WERI-Rb-1 (cell line): ENCODE measurements around the gene SNRNP25.

Experiments used
- DNase-seq: peaks from one replicate; pipeline ENCODE4 v3.0.0-alpha.2; 2020
- H3K27ac ChIP-seq: fragments of 250-450 bp; sonication (Bioruptor Pico); 2 replicates; pipeline ENCODE4 v1.5.1; 2020; ENCODE audit warnings: mild to moderate bottlenecking, moderate library complexity
- H3K27me3 ChIP-seq: fragments of 250-450 bp; sonication (Bioruptor Pico); 2 replicates; pipeline ENCODE4 v1.5.1; 2021; ENCODE audit warnings: mild to moderate bottlenecking, low read depth, moderate library complexity; ENCODE audit not compliant: insufficient read depth, severe bottlenecking
- H3K36me3 ChIP-seq: fragments of 250-450 bp; sonication (Bioruptor Pico); 2 replicates; pipeline ENCODE4 v1.5.1; 2020; ENCODE audit warnings: mild to moderate bottlenecking, moderate library complexity
- H3K4me3 ChIP-seq: 2 replicates; pipeline ENCODE4 v1.5.1; 2011; ENCODE audit warnings: low read depth, mild to moderate bottlenecking, control low read depth, low read length
- H3K9me3 ChIP-seq: fragments of 250-450 bp; sonication (Bioruptor Pico); 2 replicates; pipeline ENCODE4 v1.5.1; 2021; ENCODE audit warnings: mild to moderate bottlenecking, moderate library complexity; ENCODE audit not compliant: severe bottlenecking
- TF ChIP-seq, protein P1 (sequence below): IDR thresholded peaks from 2 replicates; pipeline ENCODE4 v1.5.1; 2011; ENCODE audit warnings: low read depth, mild to moderate bottlenecking, control low read depth, inconsistent platforms, low read length

SNRNP25 gene

DNA sequence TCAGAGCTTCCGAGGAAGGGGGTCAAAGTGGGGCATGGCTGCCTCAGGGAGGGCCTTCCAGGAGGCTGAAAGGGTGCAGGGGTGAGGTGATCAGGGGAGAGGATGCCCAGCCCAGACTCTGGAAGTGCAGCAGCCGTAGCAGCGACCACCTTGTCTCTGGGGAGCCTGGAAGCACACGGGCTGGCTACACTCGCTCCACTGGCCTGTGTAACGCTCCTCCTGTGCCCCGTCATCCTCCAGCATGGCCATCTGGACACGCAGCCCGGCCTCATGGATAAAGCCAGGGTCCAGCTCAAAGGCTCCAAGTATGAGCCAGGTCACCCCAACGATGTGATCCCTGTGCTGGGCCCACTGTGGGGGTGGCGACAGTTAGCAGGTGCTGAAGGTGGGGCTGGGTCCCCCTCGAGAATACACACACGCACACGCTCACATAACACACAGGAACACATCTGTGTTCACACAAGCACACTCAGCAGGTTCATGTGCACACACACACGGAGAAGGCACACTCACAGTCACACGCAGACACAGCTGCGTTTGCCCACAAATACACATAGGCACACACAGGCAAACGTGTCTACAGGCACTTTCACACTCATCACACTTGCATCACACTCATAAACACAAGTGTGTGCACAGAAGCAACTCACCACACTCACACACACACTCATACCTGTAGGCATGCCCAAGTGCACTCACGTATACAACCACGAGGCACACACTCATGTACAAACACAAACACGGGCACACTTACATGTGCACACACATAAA is 19.6 kb upstream of the SNRNP25 start:
- DNase-seq, result peak; percentile 79
- TF ChIP-seq, protein P1, sequence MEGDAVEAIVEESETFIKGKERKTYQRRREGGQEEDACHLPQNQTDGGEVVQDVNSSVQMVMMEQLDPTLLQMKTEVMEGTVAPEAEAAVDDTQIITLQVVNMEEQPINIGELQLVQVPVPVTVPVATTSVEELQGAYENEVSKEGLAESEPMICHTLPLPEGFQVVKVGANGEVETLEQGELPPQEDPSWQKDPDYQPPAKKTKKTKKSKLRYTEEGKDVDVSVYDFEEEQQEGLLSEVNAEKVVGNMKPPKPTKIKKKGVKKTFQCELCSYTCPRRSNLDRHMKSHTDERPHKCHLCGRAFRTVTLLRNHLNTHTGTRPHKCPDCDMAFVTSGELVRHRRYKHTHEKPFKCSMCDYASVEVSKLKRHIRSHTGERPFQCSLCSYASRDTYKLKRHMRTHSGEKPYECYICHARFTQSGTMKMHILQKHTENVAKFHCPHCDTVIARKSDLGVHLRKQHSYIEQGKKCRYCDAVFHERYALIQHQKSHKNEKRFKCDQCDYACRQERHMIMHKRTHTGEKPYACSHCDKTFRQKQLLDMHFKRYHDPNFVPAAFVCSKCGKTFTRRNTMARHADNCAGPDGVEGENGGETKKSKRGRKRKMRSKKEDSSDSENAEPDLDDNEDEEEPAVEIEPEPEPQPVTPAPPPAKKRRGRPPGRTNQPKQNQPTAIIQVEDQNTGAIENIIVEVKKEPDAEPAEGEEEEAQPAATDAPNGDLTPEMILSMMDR, result no peak
- H3K36me3 ChIP-seq, result 0 out of 2 replicates have a peak, but pooled peaks cover 4% of the 10 kb centered on the region
- peak overlapping the region; percentile 62 for H3K27ac ChIP-seq
- no peaks in the 10 kb centered on the region for H3K27me3 ChIP-seq
- no peak overlapping the region for H3K4me3 ChIP-seq
- H3K9me3 ChIP-seq, result no peaks in the 10 kb centered on the region

DNA sequence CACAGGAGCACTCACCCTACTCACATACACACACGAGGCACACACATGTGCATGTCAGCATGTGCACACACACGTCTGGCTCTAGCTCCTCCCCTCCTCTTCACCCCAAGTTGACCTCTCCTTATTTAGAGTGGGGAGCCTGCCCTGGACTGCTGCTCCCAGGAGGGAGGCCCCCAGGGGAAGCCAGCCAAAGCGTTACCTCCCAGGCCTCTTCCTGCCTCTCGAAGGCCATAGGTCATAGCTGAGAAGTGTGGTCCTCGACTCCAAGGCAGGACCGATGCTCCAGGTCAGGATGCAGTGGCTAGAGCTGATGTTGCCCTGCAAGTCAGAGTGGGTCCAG is 19.0 kb upstream of the SNRNP25 start:
- Histone ChIP-seq H3K36me3 (0 out of 2 replicates have a peak, but pooled peaks cover 4% of the 10 kb centered on the region), H3K27me3 (no peaks in the 10 kb centered on the region), H3K4me3 (no peak overlapping the region), H3K27ac (peak overlapping the region; percentile 62), H3K9me3 (no peaks in the 10 kb centered on the region)
- DNase-seq, result no peak
- TF ChIP-seq, protein P1, result no peak

DNA sequence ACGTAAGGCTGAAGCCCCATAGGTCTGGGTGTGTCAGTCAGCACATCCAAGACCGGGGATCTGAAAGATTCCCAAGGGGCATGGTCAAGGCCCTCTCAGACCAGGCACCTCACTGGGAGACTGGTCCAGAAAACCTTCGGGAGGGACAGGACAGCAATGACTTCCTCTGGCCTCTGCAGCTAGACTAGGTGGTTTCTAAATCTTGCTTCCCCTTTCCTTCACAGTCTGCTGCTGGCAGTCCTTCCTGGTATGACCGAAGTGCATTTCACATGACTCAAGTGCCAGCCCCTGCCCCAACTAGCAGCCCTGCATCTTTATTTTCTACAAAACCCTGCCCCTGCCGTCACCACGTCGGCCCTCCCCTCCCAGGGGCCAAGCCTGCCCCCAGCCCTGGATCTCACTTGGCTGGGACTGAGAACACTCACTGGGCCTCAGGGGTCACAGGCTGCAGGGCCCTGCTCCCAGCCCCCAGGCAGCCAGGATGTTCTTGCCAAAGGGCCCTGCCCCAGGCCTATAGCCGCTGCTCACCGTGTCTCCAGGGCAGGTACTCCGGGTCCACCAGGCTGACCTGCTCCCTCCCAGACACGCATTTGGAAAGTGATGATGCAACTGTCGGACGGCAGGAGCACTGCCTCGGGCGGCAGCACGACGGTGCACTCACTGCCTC is 18.5 kb upstream of the SNRNP25 start:
- 0 out of 2 replicates have a peak, but pooled peaks cover 4% of the 10 kb centered on the region for H3K36me3 ChIP-seq
- no peak for DNase-seq
- H3K4me3 ChIP-seq, result no peak overlapping the region
- no peaks in the 10 kb centered on the region for H3K9me3 ChIP-seq
- H3K27me3 ChIP-seq, result no peaks in the 10 kb centered on the region
- TF ChIP-seq, protein P1, result no peak
- no peak overlapping the region; the same call in 1 of the 2 replicates for H3K27ac ChIP-seq

DNA sequence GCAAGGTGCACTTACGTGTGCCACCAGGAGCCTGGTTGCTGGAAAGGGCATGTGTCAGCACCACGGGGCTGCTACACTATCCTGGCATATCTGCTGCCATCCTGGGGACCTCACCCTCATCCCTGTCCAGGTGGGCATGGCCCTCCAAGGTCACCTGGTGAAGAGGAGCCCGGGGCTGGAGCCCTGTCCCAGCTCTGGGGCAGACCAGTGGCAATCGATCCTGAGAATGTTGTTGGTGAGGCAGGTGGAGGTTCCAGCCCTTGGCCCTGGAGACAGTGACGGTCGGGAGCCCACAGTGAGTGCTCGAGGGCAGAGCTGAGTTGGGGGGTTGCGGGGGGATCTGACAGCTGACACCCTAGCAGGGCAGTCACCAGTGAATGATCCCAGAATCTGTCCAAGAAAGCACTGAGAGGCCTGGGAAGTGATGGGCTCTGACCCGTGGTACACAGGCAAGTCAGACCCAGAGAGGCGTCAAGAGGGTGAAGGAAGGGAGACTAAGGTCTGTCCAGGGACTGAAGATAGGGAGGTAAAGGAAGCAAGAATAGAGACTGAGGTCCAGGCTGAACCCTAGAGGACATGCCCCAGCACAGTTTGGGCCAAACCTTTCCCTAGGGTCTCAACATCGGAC is 17.8 kb upstream of the SNRNP25 start:
- no peaks in the 10 kb centered on the region for H3K27me3 ChIP-seq
- no peak overlapping the region for H3K4me3 ChIP-seq
- H3K36me3 ChIP-seq, result 0 out of 2 replicates have a peak, but pooled peaks cover 4% of the 10 kb centered on the region
- no peak overlapping the region for H3K27ac ChIP-seq
- no peaks in the 10 kb centered on the region for H3K9me3 ChIP-seq
- TF ChIP-seq, protein P1, result no peak
- DNase-seq, result no peak

DNA sequence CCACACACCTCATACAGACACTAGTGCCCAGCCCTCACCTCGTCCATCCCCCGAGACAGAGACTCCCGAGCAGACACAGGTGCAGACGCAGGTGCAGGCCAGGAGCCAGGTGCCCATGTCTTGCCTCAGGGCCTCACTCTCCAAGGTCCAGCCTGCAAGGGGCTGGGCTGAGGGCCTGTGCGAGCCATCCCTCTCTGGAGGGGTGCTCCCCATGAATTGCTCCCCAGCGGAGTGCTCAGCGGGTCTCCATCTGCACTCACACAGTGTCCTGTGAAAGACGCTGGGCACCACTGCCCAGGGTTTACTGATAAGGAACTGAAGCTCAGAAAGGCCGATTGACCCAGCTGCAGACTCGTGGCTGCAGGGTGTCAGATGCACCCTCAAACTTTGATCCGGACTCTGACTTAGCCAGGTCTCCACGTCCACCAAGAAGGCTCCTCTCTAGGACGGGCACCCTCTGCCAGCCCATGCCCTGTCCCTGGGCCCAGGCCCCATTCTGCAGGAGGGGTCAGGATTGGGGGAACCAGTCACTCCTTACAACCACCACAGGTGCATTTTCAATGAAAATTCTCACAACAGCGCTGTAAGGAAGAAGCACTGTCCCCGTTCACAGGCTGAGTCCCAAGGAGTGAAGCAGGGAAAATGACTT is 17.2 kb upstream of the SNRNP25 start:
- Histone ChIP-seq H3K27ac (no peak overlapping the region), H3K36me3 (peaks cover 10% of the 10 kb centered on the region), H3K4me3 (no peak overlapping the region), H3K9me3 (no peaks in the 10 kb centered on the region), H3K27me3 (no peaks in the 10 kb centered on the region)
- DNase-seq, result no peak
- TF ChIP-seq, protein P1, result no peak
